Measurements from ENCODE around the gene VWA1.
"Not testable (repeated sequence)": the region's sequence is repeated elsewhere in the genome, so short reads cannot be mapped to it uniquely, and the experiment has no call there.

VWA1 gene

GRCh38 chr1:1406101-1406820 is 29.2 kb upstream of the VWA1 start:
- Histone ChIP-seq H3K9me3 (ENCODE audit: control insufficient read depth in 1 of 2, low read length in 2 of 2) (no peaks in the 10 kb centered on the region), H3K27ac (ENCODE audit: low read length) (peak overlapping the region; percentile 80), H3K27me3 (ENCODE audit: low read depth, low read length) (no peaks in the 10 kb centered on the region), H3K36me3 (ENCODE audit: control insufficient read depth in 1 of 2, insufficient read depth in 2 of 2, low read length in 2 of 2) (peaks cover 26 to 40% of the 10 kb centered on the region in 2 donors), H3K4me1 (ENCODE audit: control insufficient read depth in 1 of 2, insufficient read depth in 2 of 2, low read length in 2 of 2) (peaks cover 14 to 32% of the 10 kb centered on the region in 2 donors), H3K4me3 (ENCODE audit: low read depth in 1 of 2, low read length in 2 of 2) (peak overlapping the region; percentile 79 to 98)

- Histone ChIP-seq H3K4me3 (ENCODE audit: low read depth in 1 of 2, low read length in 2 of 2) (peak within 1 kb of the TSS; percentile 79 to 98), H3K9me3 (ENCODE audit: control insufficient read depth in 1 of 2, low read length in 2 of 2) (no peaks in the 10 kb centered on the region), H3K4me1 (ENCODE audit: control insufficient read depth in 1 of 2, insufficient read depth in 2 of 2, low read length in 2 of 2) (peaks cover 14 to 32% of the 10 kb centered on the region in 2 donors), H3K36me3 (ENCODE audit: control insufficient read depth in 1 of 2, insufficient read depth in 2 of 2, low read length in 2 of 2) (peaks cover 18 to 32% of the 10 kb centered on the region in 2 donors), H3K27me3 (ENCODE audit: low read depth, low read length) (no peaks in the 10 kb centered on the region), H3K27ac (ENCODE audit: low read length) (peak within 1 kb of the TSS; percentile 80)
Observed at GRCh38 chr1:1406821-1407635, 28.5 kb upstream of the VWA1 start, which contains the start of gene MRPL20. Gene MRPL20, minus strand, starts transcription at chr1:1407293. Its CDS starts 76 bp downstream, at chr1:1407217.

- peak overlapping the region; percentile 80 for H3K27ac ChIP-seq (ENCODE audit: low read length)
- H3K27me3 ChIP-seq (ENCODE audit: low read depth, low read length), result no peaks in the 10 kb centered on the region
- H3K4me3 ChIP-seq (ENCODE audit: low read depth in 1 of 2, low read length in 2 of 2), result peak overlapping the region; percentile 79 to 98
- H3K4me1 ChIP-seq (ENCODE audit: control insufficient read depth in 1 of 2, insufficient read depth in 2 of 2, low read length in 2 of 2), result peaks cover 14 to 32% of the 10 kb centered on the region in 2 donors
- H3K9me3 ChIP-seq (ENCODE audit: control insufficient read depth in 1 of 2, low read length in 2 of 2), result no peaks in the 10 kb centered on the region
- peaks cover 13 to 24% of the 10 kb centered on the region in 2 donors for H3K36me3 ChIP-seq (ENCODE audit: control insufficient read depth in 1 of 2, insufficient read depth in 2 of 2, low read length in 2 of 2)
Observed at GRCh38 chr1:1407636-1408318, 27.7 kb upstream of the VWA1 start.

DNA sequence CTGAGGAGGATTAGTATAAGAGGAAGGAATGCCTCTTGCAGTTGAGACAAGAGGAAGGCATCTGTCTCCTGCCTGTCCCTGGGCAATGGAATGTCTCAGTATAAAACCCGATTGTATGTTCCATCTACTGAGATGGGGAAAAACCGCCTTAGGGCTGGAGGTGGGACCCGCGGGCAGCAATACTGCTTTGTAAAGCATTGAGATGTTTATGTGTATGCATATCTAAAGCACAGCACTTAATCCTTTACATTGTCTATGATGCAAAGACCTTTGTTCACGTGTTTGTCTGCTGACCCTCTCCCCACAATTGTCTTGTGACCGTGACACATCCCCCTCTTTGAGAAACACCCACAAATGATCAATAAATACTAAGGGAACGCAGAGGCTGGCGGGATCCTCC is 25.3 kb upstream of the VWA1 start:
- H3K27ac ChIP-seq (ENCODE audit: low read length); H3K4me3 ChIP-seq (ENCODE audit: low read depth in 1 of 2, low read length in 2 of 2); H3K9me3 ChIP-seq (ENCODE audit: control insufficient read depth in 1 of 2, low read length in 2 of 2); H3K27me3 ChIP-seq (ENCODE audit: low read depth, low read length); H3K36me3 ChIP-seq (ENCODE audit: control insufficient read depth in 1 of 2, insufficient read depth in 2 of 2, low read length in 2 of 2): not testable (repeated sequence)
- peaks cover 14 to 30% of the 10 kb centered on the region in 2 donors for H3K4me1 ChIP-seq (ENCODE audit: control insufficient read depth in 1 of 2, insufficient read depth in 2 of 2, low read length in 2 of 2)

- Histone ChIP-seq H3K9me3 (ENCODE audit: control insufficient read depth in 1 of 2, low read length in 2 of 2) (no peaks in the 10 kb centered on the region), H3K27ac (ENCODE audit: low read length) (no peak overlapping the region), H3K4me3 (ENCODE audit: low read depth in 1 of 2, low read length in 2 of 2) (no peak overlapping the region), H3K4me1 (ENCODE audit: control insufficient read depth in 1 of 2, insufficient read depth in 2 of 2, low read length in 2 of 2) (peaks cover 4 to 16% of the 10 kb centered on the region in 2 donors), H3K27me3 (ENCODE audit: low read depth, low read length) (no peaks in the 10 kb centered on the region), H3K36me3 (ENCODE audit: control insufficient read depth in 1 of 2, insufficient read depth in 2 of 2, low read length in 2 of 2) (no peaks in the 10 kb centered on the region)
Observed at GRCh38 chr1:1411626-1412025, 23.9 kb upstream of the VWA1 start.

- not testable (repeated sequence) for H3K27me3 ChIP-seq (ENCODE audit: low read depth, low read length); H3K4me3 ChIP-seq (ENCODE audit: low read depth in 1 of 2, low read length in 2 of 2); H3K27ac ChIP-seq (ENCODE audit: low read length); H3K9me3 ChIP-seq (ENCODE audit: control insufficient read depth in 1 of 2, low read length in 2 of 2); H3K36me3 ChIP-seq (ENCODE audit: control insufficient read depth in 1 of 2, insufficient read depth in 2 of 2, low read length in 2 of 2)
- peaks cover 4 to 14% of the 10 kb centered on the region in 2 donors for H3K4me1 ChIP-seq (ENCODE audit: control insufficient read depth in 1 of 2, insufficient read depth in 2 of 2, low read length in 2 of 2)
Observed at GRCh38 chr1:1412311-1412902, 23.1 kb upstream of the VWA1 start.

DNA sequence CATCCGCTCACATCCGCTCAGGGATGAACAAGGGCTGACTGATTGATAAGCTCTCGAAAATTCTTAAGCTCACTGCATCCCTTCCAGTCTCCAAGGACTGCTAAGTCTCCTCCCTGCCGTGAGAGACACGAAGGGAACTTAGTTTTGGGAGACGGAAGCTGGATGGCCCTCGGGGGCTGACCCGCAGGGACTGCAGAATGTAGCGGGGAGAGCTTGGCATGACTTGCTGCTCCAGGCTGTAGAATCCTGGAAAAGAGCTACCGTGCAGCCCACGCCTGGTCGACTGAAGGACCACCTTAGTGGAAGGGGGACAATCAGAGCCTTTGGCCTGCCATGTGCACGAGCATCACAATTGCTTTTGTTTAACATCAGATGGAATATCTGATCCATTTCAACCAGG is 19.7 kb upstream of the VWA1 start:
- H3K9me3 ChIP-seq (ENCODE audit: control insufficient read depth in 1 of 2, low read length in 2 of 2), result no peaks in the 10 kb centered on the region
- H3K27me3 ChIP-seq (ENCODE audit: low read depth, low read length), result no peaks in the 10 kb centered on the region
- H3K4me1 ChIP-seq (ENCODE audit: control insufficient read depth in 1 of 2, insufficient read depth in 2 of 2, low read length in 2 of 2), result peaks cover 0 to 8% of the 10 kb centered on the region in 2 donors
- no peak overlapping the region for H3K4me3 ChIP-seq (ENCODE audit: low read depth in 1 of 2, low read length in 2 of 2)
- H3K36me3 ChIP-seq (ENCODE audit: control insufficient read depth in 1 of 2, insufficient read depth in 2 of 2, low read length in 2 of 2), result no peaks in the 10 kb centered on the region
- no peak overlapping the region for H3K27ac ChIP-seq (ENCODE audit: low read length)

- not testable (repeated sequence) for H3K36me3 ChIP-seq (ENCODE audit: control insufficient read depth in 1 of 2, insufficient read depth in 2 of 2, low read length in 2 of 2); H3K4me3 ChIP-seq (ENCODE audit: low read depth in 1 of 2, low read length in 2 of 2); H3K27ac ChIP-seq (ENCODE audit: low read length); H3K9me3 ChIP-seq (ENCODE audit: control insufficient read depth in 1 of 2, low read length in 2 of 2); H3K27me3 ChIP-seq (ENCODE audit: low read depth, low read length)
- H3K4me1 ChIP-seq (ENCODE audit: control insufficient read depth in 1 of 2, insufficient read depth in 2 of 2, low read length in 2 of 2), result peaks cover 0 to 16% of the 10 kb centered on the region in 2 donors
Observed at GRCh38 chr1:1417396-1417795, 18.1 kb upstream of the VWA1 start.

DNA sequence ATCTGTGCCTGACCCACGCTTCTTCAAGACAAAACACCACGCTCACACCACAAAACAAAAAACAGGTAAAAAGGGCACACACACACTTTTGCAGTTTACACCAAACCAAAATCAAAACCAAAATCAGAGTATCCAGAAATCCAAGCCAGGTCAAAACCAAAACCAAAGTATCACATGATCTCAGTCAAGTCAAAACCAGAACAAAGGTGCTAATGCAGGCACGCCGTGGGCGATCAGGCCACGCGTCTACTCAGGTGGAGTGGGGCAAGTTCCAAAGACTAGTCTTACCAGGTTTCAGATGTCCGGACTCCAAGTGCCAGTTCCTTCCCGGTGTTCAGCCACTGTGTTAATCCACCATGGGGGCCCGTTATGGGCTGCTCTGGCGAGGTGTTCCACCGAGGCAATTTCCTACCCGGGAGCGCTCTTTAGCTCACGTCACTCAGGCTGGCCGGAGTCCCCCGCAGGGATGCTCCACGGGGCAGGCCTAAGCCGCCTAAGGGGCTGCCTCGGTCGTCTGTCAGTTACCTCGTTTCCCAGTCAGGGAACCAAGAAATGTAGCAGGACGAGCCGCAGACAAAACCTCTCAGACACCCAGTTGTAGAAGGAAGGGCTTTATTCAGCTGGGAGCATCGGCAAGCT is 17.5 kb upstream of the VWA1 start:
- H3K9me3 ChIP-seq (ENCODE audit: control insufficient read depth in 1 of 2, low read length in 2 of 2); H3K4me3 ChIP-seq (ENCODE audit: low read depth in 1 of 2, low read length in 2 of 2); H3K27ac ChIP-seq (ENCODE audit: low read length); H3K27me3 ChIP-seq (ENCODE audit: low read depth, low read length); H3K36me3 ChIP-seq (ENCODE audit: control insufficient read depth in 1 of 2, insufficient read depth in 2 of 2, low read length in 2 of 2): not testable (repeated sequence)
- H3K4me1 ChIP-seq (ENCODE audit: control insufficient read depth in 1 of 2, insufficient read depth in 2 of 2, low read length in 2 of 2), result peaks cover 0 to 16% of the 10 kb centered on the region in 2 donors

- peaks cover 0 to 16% of the 10 kb centered on the region in 2 donors for H3K4me1 ChIP-seq (ENCODE audit: control insufficient read depth in 1 of 2, insufficient read depth in 2 of 2, low read length in 2 of 2)
- no peak overlapping the region for H3K4me3 ChIP-seq (ENCODE audit: low read depth in 1 of 2, low read length in 2 of 2)
- no peaks in the 10 kb centered on the region for H3K9me3 ChIP-seq (ENCODE audit: control insufficient read depth in 1 of 2, low read length in 2 of 2)
- H3K27ac ChIP-seq (ENCODE audit: low read length), result no peak overlapping the region
- no peaks in the 10 kb centered on the region for H3K36me3 ChIP-seq (ENCODE audit: control insufficient read depth in 1 of 2, insufficient read depth in 2 of 2, low read length in 2 of 2)
- H3K27me3 ChIP-seq (ENCODE audit: low read depth, low read length), result no peaks in the 10 kb centered on the region
Observed at GRCh38 chr1:1418464-1419362, 16.8 kb upstream of the VWA1 start.

Measured in muscle layer of duodenum (tissue), 2 donors.